GM12878 (cell line): ENCODE measurements around the gene MRPS5. TPM values are rescaled to one million over a fixed set of nuclear protein-coding genes. Genes with fewer than 3 reads are reported as not detected.

Experiments used
- ATAC-seq: fragments of 200-7000 bp; cut with Tn5 transposase; 3 replicates; pipeline ENCODE4 v1.9.1; 2020; ENCODE audit warnings: mild to moderate bottlenecking, moderate library complexity
- BruUV-seq: library from RNA; stranded (reverse); fragments of 400-500 nt; replicated peaks from 2 replicates; lab custom pipeline; 2021; lab: Mats Ljungman, UMichigan
- CTCF ChIA-PET: fragments of 300-600 bp; sonication (Branson Sonifier 250); formaldehyde crosslinking; extraction: SDS; loops from one replicate; lab custom pipeline; 2021; ENCODE audit warnings: inconsistent platforms; lab: Yijun Ruan, JAX
- POLR2A ChIA-PET: fragments of 350-600 bp; formaldehyde crosslinking; extraction: SDS; loops from one replicate; lab custom pipeline; 2021; ENCODE audit warnings: inconsistent platforms; lab: Charles Lee
- RAD21 ChIA-PET: fragments of 300-600 bp; sonication (Branson Sonifier 250); formaldehyde crosslinking; loops from one replicate; lab custom pipeline; 2023; ENCODE audit warnings: antibody characterized with exemption; ENCODE audit not compliant: unreplicated experiment; lab: Charles Lee
- SMC1A ChIA-PET: fragments of 300-600 bp; sonication (Branson Sonifier 250); formaldehyde crosslinking; loops from one replicate; lab custom pipeline; 2023; ENCODE audit not compliant: unreplicated experiment, uncharacterized antibody; lab: Charles Lee
- DNase-seq: peaks from one replicate; pipeline ENCODE4 v3.0.0-alpha.2; 2011; ENCODE audit warnings: low read depth, low spot score
- FAIRE-seq: peaks from 3 replicates; lab custom pipeline; 2011; peaks lifted over from hg19 to GRCh38; lab: Jason Lieb, UNC
- H2AFZ ChIP-seq: 2 replicates; pipeline ENCODE4 v1.6.0; 2011; ENCODE audit warnings: low read depth, low read length, control low read depth; ENCODE audit not compliant: control insufficient read depth
- H3K27ac ChIP-seq: 2 replicates; pipeline ENCODE4 v1.5.1; 2011; ENCODE audit warnings: control low read depth; ENCODE audit not compliant: control insufficient read depth, insufficient read depth
- H3K27me3 ChIP-seq, 2 experiments: replicated peaks in 1 of 2; 2 replicates each; pipeline versions ENCODE4 v1.6.0 to v1.6.1; 2011; ENCODE audit warnings: low read length in 1 of 2; ENCODE audit not compliant: control insufficient read depth in 2 of 2, insufficient read depth in 2 of 2
- H3K36me3 ChIP-seq, 2 experiments: 2 replicates each; pipeline ENCODE4 v1.5.1; 2011; ENCODE audit warnings: low read length in 1 of 2; ENCODE audit not compliant: control insufficient read depth in 2 of 2, insufficient read depth in 2 of 2
- H3K4me1 ChIP-seq: 2 replicates; pipeline ENCODE4 v1.6.1; 2011; ENCODE audit warnings: mild to moderate bottlenecking, low read length, moderate library complexity, mixed read lengths; ENCODE audit not compliant: control insufficient read depth, insufficient read depth
- H3K4me2 ChIP-seq: 2 replicates; pipeline ENCODE4 v1.6.0; 2011; ENCODE audit warnings: control low read depth; ENCODE audit not compliant: control insufficient read depth, insufficient read depth
- H3K4me3 ChIP-seq: fragments of 200-600 bp; sonication (generic); 2 replicates; pipeline ENCODE4 v1.5.1; 2016
- H3K79me2 ChIP-seq: 2 replicates; pipeline ENCODE4 v1.6.0; 2011; ENCODE audit warnings: low read length; ENCODE audit not compliant: control insufficient read depth, insufficient read depth
- H3K9ac ChIP-seq: 2 replicates; pipeline ENCODE4 v1.8.0; 2011; ENCODE audit warnings: low read length, control low read depth, mixed read lengths; ENCODE audit not compliant: control insufficient read depth, insufficient read depth
- H3K9me3 ChIP-seq: replicated peaks from 3 replicates; pipeline ENCODE4 v1.5.1; 2011; ENCODE audit warnings: mild to moderate bottlenecking, low read length; ENCODE audit not compliant: control insufficient read depth, insufficient read depth
- H4K20me1 ChIP-seq: 2 replicates; pipeline ENCODE4 v1.6.0; 2011; ENCODE audit not compliant: control insufficient read depth, insufficient read depth
- ESRRA ChIP-seq: IDR thresholded peaks from 2 replicates; pipeline ENCODE4 v1.6.1; 2012; ENCODE audit warnings: mild to moderate bottlenecking, low read length, improper control_type of control experiment
- EZH2 ChIP-seq: IDR thresholded peaks from 2 replicates; pipeline ENCODE4 v1.6.1; 2012; ENCODE audit warnings: low read depth, mild to moderate bottlenecking, control low read depth, inconsistent platforms, low read length, borderline replicate concordance; ENCODE audit not compliant: control insufficient read depth
- HCFC1 ChIP-seq: fragments of 150-350 bp; IDR thresholded peaks from 2 replicates; pipeline ENCODE4 v1.6.1; 2014; ENCODE audit warnings: low read length
- KDM1A ChIP-seq: fragments of 200-600 bp; sonication (generic); IDR thresholded peaks from 2 replicates; pipeline ENCODE4 v1.6.1; 2016; ENCODE audit warnings: borderline replicate concordance
- PML ChIP-seq: IDR thresholded peaks from 2 replicates; pipeline ENCODE4 v1.6.1; 2012; ENCODE audit warnings: low read length, inconsistent platforms
- RAD21 ChIP-seq: IDR thresholded peaks from 2 replicates; pipeline ENCODE4 v1.6.1; 2011; ENCODE audit warnings: mild to moderate bottlenecking, low read depth, low read length, moderate library complexity; ENCODE audit not compliant: insufficient read depth
- SRF ChIP-seq, 2 experiments: IDR thresholded peaks; 2 replicates each; pipeline ENCODE4 v1.6.1; 2011; ENCODE audit warnings: low read depth in 2 of 2, low read length in 2 of 2, mild to moderate bottlenecking in 1 of 2, moderate library complexity in 1 of 2
- SUZ12 ChIP-seq: fragments of 200-600 bp; sonication (generic); IDR thresholded peaks from one replicate; pipeline ENCODE4 v1.6.1; 2018; ENCODE audit warnings: antibody characterized with exemption, mild to moderate bottlenecking; ENCODE audit not compliant: unreplicated experiment
- ZNF217 ChIP-seq: fragments of 450-650 bp; IDR thresholded peaks from 2 replicates; pipeline ENCODE4 v1.6.1; 2017; ENCODE audit warnings: antibody characterized with exemption, mild to moderate bottlenecking
- WGBS: methylation state at CpG from one replicate; pipeline ENCODE4 v1.1.6; 2016; ENCODE audit warnings: low lambda C conversion rate; ENCODE audit not compliant: insufficient replicate concordance, insufficient coverage; ENCODE audit errors: missing lambda C conversion rate; 5-methylcytosine and 5-hydroxymethylcytosine counted together
- in situ Hi-C: fragments of 300-500 bp; cut with MboI; formaldehyde crosslinking; loops from 9 replicates; pipeline ENCODE4 v1.14.3; 2018; ENCODE audit warnings: mixed read lengths
- intact Hi-C: fragments of 100-400 bp; cut with micrococcal nuclease; formaldehyde crosslinking; loops from one replicate; pipeline ENCODE4 v1.14.2; 2022; ENCODE audit not compliant: unreplicated experiment
- polyA plus RNA-seq, 11 experiments: library from polyadenylated mRNA; depleted of rRNA in 4 of 11; unstranded in 6 of 11; stranded (reverse) in 5 of 11; fragments of >200 nt; fragmentation: Nextera tagmentation in 4 of 11; fragmentation: Illumina TruSeq in 1 of 11; extraction: Ambion mirVana in 4 of 11; extraction: Trizol in 1 of 11; gene quantifications; 1 replicate in 1 of 11; 2 replicates in 10 of 11; pipeline versions ENCODE4 v1.2.1 to v1.2.3, GENCODE V29; 2011 to 2016; ENCODE audit warnings: inconsistent platforms in 2 of 11, missing spikeins in 2 of 11, low read depth in 1 of 11
- total RNA-seq, 4 experiments: library from RNA; depleted of rRNA in 3 of 4; stranded (reverse); fragments of >200 nt in 3 of 4; fragmentation: Illumina TruSeq in 1 of 4; extraction: Trizol in 1 of 4; gene quantifications; 2 replicates each; pipeline versions ENCODE4 v1.2.1 to v1.2.3, GENCODE V29; 2013 to 2021
- TF ChIP-seq, protein P1 (sequence below): fragments of 450-650 bp; IDR thresholded peaks from 2 replicates; pipeline ENCODE4 v1.6.1; 2017; ENCODE audit warnings: low read depth, mild to moderate bottlenecking, moderate library complexity
- TF ChIP-seq, protein P2 (sequence below): fragments of 450-650 bp; IDR thresholded peaks from 2 replicates; pipeline ENCODE4 v1.6.1; 2017; ENCODE audit warnings: mild to moderate bottlenecking, moderate library complexity
- TF ChIP-seq, protein P3 (sequence below), 3 experiments: IDR thresholded peaks in 2 of 3; conservative IDR thresholded peaks in 1 of 3; 2 replicates each; pipeline ENCODE4 v1.5.1; 2011; ENCODE audit warnings: low read depth in 3 of 3, low read length in 3 of 3, mild to moderate bottlenecking in 3 of 3, control low read depth in 2 of 3, moderate library complexity in 2 of 3, inconsistent platforms in 1 of 3, mixed read lengths in 1 of 3; ENCODE audit not compliant: control insufficient read depth in 2 of 3, insufficient read depth in 1 of 3; ENCODE audit errors: extremely low read depth in 1 of 3

The MRPS5 gene
- total and polyA plus RNA-seq, 10 of the 15 experiments (the other 5 are each of a cell fraction or from before 2014, with no cell fraction given): 54.8 to 93.0 (median 76.3) TPM

DNA sequence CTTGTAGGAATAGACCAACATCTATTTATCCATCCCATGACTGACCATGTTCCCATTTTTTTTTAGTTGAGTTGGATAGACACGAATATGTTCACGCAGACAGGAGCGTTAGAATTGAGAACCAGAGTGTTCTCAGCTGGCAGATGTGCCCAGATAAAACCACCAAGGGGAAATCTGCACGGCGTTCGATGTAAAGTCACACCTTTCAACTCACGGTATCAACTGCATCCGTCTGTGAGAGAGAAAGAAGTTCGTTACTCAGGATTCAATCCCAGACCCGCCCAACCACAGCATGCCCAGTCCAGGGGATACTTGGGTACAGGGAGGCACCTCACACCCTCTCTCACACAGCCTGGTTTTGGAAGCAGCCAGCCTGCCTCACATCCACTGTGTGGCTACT, 70.0 kb downstream of the MRPS5 start:
- Histone ChIP-seq H3K79me2 (no peaks in the 10 kb centered on the region), H4K20me1 (no peaks in the 10 kb centered on the region), H3K36me3 (no peaks in the 10 kb centered on the region), H3K9me3 (no peaks in the 10 kb centered on the region), H3K27ac (peak overlapping the region; percentile 14; the same call in 1 of the 2 replicates), H3K4me2 (no peak overlapping the region), H3K4me1 (peaks cover 35% of the 10 kb centered on the region), H3K27me3 (no peaks in the 10 kb centered on the region), H3K4me3 (no peak overlapping the region), H3K9ac (no peak overlapping the region), H2AFZ (no peak overlapping the region)
- no TSS peak for BruUV-seq
- ATAC-seq (no peak), DNase-seq (no peak), FAIRE-seq (no peak)
- ChIA-PET CTCF (interaction anchor here (1.1 to 7.9 kb wide), 6 partner anchors 8 to 28 kb away, joined by 3 to 134 read pairs (median 24); partner anchors contain the start of gene MAL), RAD21 (interaction anchor here (1.7 to 8.1 kb wide), 3 partner anchors 8 to 65 kb away, joined by 5 to 92 read pairs (median 34); partner anchors contain the start of gene MAL), SMC1A (interaction anchor here (0.8 to 7.8 kb wide), 5 partner anchors 10 to 28 kb away, joined by 3 to 94 read pairs (median 9); partner anchors contain the start of gene MAL), POLR2A (interaction anchor here (1.4 kb wide), 1 partner anchor 27 kb away, joined by 3 read pairs; no protein-coding TSS in a partner anchor)
- 75% methylated on average over 10 of the region's 10 CpGs for WGBS
- in situ Hi-C loops (no loop called here), intact Hi-C loops (no loop called here)
- TF ChIP-seq KDM1A (no peak), PML (no peak), EZH2 (no peak), SRF (IDR thresholded peaks at IDR 0.05; ENCODE audit: low read depth in 2 of 2, low read length in 2 of 2) (no peak), RAD21 (no peak), SUZ12 (no peak), ZNF217 (no peak), HCFC1 (no peak), ESRRA (no peak)
- TF ChIP-seq, protein P1, sequence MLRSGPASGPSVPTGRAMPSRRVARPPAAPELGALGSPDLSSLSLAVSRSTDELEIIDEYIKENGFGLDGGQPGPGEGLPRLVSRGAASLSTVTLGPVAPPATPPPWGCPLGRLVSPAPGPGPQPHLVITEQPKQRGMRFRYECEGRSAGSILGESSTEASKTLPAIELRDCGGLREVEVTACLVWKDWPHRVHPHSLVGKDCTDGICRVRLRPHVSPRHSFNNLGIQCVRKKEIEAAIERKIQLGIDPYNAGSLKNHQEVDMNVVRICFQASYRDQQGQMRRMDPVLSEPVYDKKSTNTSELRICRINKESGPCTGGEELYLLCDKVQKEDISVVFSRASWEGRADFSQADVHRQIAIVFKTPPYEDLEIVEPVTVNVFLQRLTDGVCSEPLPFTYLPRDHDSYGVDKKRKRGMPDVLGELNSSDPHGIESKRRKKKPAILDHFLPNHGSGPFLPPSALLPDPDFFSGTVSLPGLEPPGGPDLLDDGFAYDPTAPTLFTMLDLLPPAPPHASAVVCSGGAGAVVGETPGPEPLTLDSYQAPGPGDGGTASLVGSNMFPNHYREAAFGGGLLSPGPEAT: no peak
- TF ChIP-seq, protein P2, sequence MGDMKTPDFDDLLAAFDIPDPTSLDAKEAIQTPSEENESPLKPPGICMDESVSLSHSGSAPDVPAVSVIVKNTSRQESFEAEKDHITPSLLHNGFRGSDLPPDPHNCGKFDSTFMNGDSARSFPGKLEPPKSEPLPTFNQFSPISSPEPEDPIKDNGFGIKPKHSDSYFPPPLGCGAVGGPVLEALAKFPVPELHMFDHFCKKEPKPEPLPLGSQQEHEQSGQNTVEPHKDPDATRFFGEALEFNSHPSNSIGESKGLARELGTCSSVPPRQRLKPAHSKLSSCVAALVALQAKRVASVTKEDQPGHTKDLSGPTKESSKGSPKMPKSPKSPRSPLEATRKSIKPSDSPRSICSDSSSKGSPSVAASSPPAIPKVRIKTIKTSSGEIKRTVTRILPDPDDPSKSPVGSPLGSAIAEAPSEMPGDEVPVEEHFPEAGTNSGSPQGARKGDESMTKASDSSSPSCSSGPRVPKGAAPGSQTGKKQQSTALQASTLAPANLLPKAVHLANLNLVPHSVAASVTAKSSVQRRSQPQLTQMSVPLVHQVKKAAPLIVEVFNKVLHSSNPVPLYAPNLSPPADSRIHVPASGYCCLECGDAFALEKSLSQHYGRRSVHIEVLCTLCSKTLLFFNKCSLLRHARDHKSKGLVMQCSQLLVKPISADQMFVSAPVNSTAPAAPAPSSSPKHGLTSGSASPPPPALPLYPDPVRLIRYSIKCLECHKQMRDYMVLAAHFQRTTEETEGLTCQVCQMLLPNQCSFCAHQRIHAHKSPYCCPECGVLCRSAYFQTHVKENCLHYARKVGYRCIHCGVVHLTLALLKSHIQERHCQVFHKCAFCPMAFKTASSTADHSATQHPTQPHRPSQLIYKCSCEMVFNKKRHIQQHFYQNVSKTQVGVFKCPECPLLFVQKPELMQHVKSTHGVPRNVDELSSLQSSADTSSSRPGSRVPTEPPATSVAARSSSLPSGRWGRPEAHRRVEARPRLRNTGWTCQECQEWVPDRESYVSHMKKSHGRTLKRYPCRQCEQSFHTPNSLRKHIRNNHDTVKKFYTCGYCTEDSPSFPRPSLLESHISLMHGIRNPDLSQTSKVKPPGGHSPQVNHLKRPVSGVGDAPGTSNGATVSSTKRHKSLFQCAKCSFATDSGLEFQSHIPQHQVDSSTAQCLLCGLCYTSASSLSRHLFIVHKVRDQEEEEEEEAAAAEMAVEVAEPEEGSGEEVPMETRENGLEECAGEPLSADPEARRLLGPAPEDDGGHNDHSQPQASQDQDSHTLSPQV: no peak
- TF ChIP-seq, protein P3, sequence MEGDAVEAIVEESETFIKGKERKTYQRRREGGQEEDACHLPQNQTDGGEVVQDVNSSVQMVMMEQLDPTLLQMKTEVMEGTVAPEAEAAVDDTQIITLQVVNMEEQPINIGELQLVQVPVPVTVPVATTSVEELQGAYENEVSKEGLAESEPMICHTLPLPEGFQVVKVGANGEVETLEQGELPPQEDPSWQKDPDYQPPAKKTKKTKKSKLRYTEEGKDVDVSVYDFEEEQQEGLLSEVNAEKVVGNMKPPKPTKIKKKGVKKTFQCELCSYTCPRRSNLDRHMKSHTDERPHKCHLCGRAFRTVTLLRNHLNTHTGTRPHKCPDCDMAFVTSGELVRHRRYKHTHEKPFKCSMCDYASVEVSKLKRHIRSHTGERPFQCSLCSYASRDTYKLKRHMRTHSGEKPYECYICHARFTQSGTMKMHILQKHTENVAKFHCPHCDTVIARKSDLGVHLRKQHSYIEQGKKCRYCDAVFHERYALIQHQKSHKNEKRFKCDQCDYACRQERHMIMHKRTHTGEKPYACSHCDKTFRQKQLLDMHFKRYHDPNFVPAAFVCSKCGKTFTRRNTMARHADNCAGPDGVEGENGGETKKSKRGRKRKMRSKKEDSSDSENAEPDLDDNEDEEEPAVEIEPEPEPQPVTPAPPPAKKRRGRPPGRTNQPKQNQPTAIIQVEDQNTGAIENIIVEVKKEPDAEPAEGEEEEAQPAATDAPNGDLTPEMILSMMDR (IDR thresholded peaks at IDR 0.05 in 2 of 3, conservative IDR thresholded peaks at IDR 0.05 in 1 of 3; ENCODE audit: control insufficient read depth in 2 of 3, extremely low read depth in 1 of 3, insufficient read depth in 1 of 3, low read depth in 3 of 3, low read length in 3 of 3): no peak
